MG63 (cell line): ENCODE measurements around the gene RABL6. TPM values are rescaled to one million over a fixed set of nuclear protein-coding genes. Genes with fewer than 3 reads are reported as not detected.
"Not testable (repeated sequence)": the region's sequence is repeated elsewhere in the genome, so short reads cannot be mapped to it uniquely, and the experiment has no call there.

Source experiments
- DNase-seq: peaks from one replicate; pipeline ENCODE4 v3.0.0-alpha.2; 2020
- H3K27me3 ChIP-seq: fragments of 250-450 bp; sonication (Bioruptor Pico); 2 replicates; pipeline ENCODE4 v1.5.1; 2020; ENCODE audit warnings: mild to moderate bottlenecking, moderate library complexity
- H3K36me3 ChIP-seq: fragments of 250-450 bp; sonication (Bioruptor Pico); 2 replicates; pipeline ENCODE4 v1.5.1; 2020; ENCODE audit warnings: mild to moderate bottlenecking, moderate library complexity
- H3K4me3 ChIP-seq: fragments of 250-450 bp; sonication (Bioruptor Pico); 2 replicates; pipeline ENCODE4 v1.5.1; 2020; ENCODE audit warnings: mild to moderate bottlenecking, moderate library complexity
- H3K9me3 ChIP-seq: fragments of 250-450 bp; sonication (Bioruptor Pico); 2 replicates; pipeline ENCODE4 v1.5.1; 2020; ENCODE audit warnings: mild to moderate bottlenecking, moderate library complexity
- total RNA-seq: library from RNA; depleted of rRNA; stranded (reverse); fragments of >200 nt; shearing (Covaris generic); gene quantifications from 2 replicates; pipeline ENCODE4 v1.2.3, GENCODE V29; 2014; ENCODE audit warnings: low replicate concordance

Gene RABL6
- total RNA-seq, 1 experiment from 2014 or later: 101 TPM

GRCh38 chr9:136824496-136825225, 16.9 kb downstream of the RABL6 start:
- Histone ChIP-seq H3K4me3 (no peak overlapping the region), H3K27me3 (no peaks in the 10 kb centered on the region), H3K36me3 (peaks cover 10% of the 10 kb centered on the region), H3K9me3 (no peaks in the 10 kb centered on the region)
- DNase-seq: no peak

- no peaks in the 10 kb centered on the region for H3K27me3 ChIP-seq
- H3K36me3 ChIP-seq: peaks cover 17% of the 10 kb centered on the region
- DNase-seq: no peak
- H3K9me3 ChIP-seq: no peaks in the 10 kb centered on the region
- H3K4me3 ChIP-seq: no peak overlapping the region
These were observed 17.8 kb downstream of the RABL6 start for GRCh38 chr9:136825295-136826187.

- Histone ChIP-seq H3K27me3 (no peaks in the 10 kb centered on the region), H3K9me3 (no peaks in the 10 kb centered on the region), H3K36me3 (peaks cover 22% of the 10 kb centered on the region), H3K4me3 (no peak overlapping the region)
- no peak for DNase-seq
These were observed 18.4 kb downstream of the RABL6 start for GRCh38 chr9:136826188-136826541.

- H3K9me3 ChIP-seq: no peaks in the 10 kb centered on the region
- no peak overlapping the region for H3K4me3 ChIP-seq
- H3K36me3 ChIP-seq: peaks cover 22% of the 10 kb centered on the region
- no peaks in the 10 kb centered on the region for H3K27me3 ChIP-seq
- no peak for DNase-seq
These were observed 19.2 kb downstream of the RABL6 start for GRCh38 chr9:136826703-136827582.

- Histone ChIP-seq H3K27me3 (no peaks in the 10 kb centered on the region), H3K4me3 (no peak overlapping the region), H3K9me3 (no peaks in the 10 kb centered on the region), H3K36me3 (peaks cover 22% of the 10 kb centered on the region)
- DNase-seq: no peak
These were observed 20.2 kb downstream of the RABL6 start for GRCh38 chr9:136827794-136828473.

- H3K27me3 ChIP-seq: no peaks in the 10 kb centered on the region
- H3K36me3 ChIP-seq: peaks cover 22% of the 10 kb centered on the region
- DNase-seq: no peak
- H3K4me3 ChIP-seq: no peak overlapping the region
- H3K9me3 ChIP-seq: no peaks in the 10 kb centered on the region
These were observed 20.9 kb downstream of the RABL6 start for GRCh38 chr9:136828474-136829140.

GRCh38 chr9:136829412-136829811, 21.7 kb downstream of the RABL6 start:
- no peak overlapping the region for H3K4me3 ChIP-seq

GRCh38 chr9:136829981-136830885, 22.5 kb downstream of the RABL6 start:
- no peak for DNase-seq
- Histone ChIP-seq H3K4me3 (no peak overlapping the region), H3K9me3 (no peaks in the 10 kb centered on the region), H3K27me3 (no peaks in the 10 kb centered on the region), H3K36me3 (peaks cover 20% of the 10 kb centered on the region)

More at GRCh38 chr9:136829412-136829811, 21.7 kb downstream of the RABL6 start:
- H3K27me3 ChIP-seq: no peaks in the 10 kb centered on the region
- no peaks in the 10 kb centered on the region for H3K9me3 ChIP-seq
- DNase-seq: no peak
- H3K36me3 ChIP-seq: peaks cover 22% of the 10 kb centered on the region

GRCh38 chr9:136831002-136831719, 23.4 kb downstream of the RABL6 start:
- H3K27me3 ChIP-seq: no peaks in the 10 kb centered on the region
- DNase-seq: no peak
- no peak overlapping the region for H3K4me3 ChIP-seq
- H3K36me3 ChIP-seq: peaks cover 20% of the 10 kb centered on the region
- H3K9me3 ChIP-seq: no peaks in the 10 kb centered on the region

- Histone ChIP-seq H3K36me3 (peaks cover 20% of the 10 kb centered on the region), H3K9me3 (no peaks in the 10 kb centered on the region), H3K4me3 (no peak overlapping the region), H3K27me3 (no peaks in the 10 kb centered on the region)
- no peak for DNase-seq
These were observed 24.0 kb downstream of the RABL6 start for GRCh38 chr9:136831720-136832104.

- DNase-seq: no peak
- Histone ChIP-seq H3K36me3 (peaks cover 20% of the 10 kb centered on the region), H3K4me3 (no peak overlapping the region), H3K9me3 (no peaks in the 10 kb centered on the region), H3K27me3 (no peaks in the 10 kb centered on the region)
These were observed 24.8 kb downstream of the RABL6 start for GRCh38 chr9:136832581-136832980.

GRCh38 chr9:136833381-136834048, 25.8 kb downstream of the RABL6 start:
- peaks cover 17% of the 10 kb centered on the region for H3K36me3 ChIP-seq
- DNase-seq, H3K9me3 ChIP-seq: not testable (repeated sequence)

GRCh38 chr9:136835162-136835931, 27.6 kb downstream of the RABL6 start:
- DNase-seq: no peak
- Histone ChIP-seq H3K4me3 (no peak overlapping the region), H3K27me3 (no peaks in the 10 kb centered on the region)

More at GRCh38 chr9:136833381-136834048, 25.8 kb downstream of the RABL6 start:
- H3K4me3 ChIP-seq, H3K27me3 ChIP-seq: not testable (repeated sequence)

More at GRCh38 chr9:136835162-136835931, 27.6 kb downstream of the RABL6 start:
- Histone ChIP-seq H3K36me3 (peaks cover 17% of the 10 kb centered on the region), H3K9me3 (no peaks in the 10 kb centered on the region)
